Suprapubic skin (tissue), 4 donors: Measurements from ENCODE around the gene SNX12. TPM values are rescaled to one million over a fixed set of nuclear protein-coding genes. Genes with fewer than 3 reads are reported as not detected.

Source experiments
- DNase-seq, 2 donors: peaks; one replicate each; pipeline ENCODE4 v3.0.0-alpha.2; 2019; ENCODE audit warnings: low spot score in 2 of 2
- H3K27ac ChIP-seq: fragments of 200-600 bp; sonication (generic); one replicate; pipeline ENCODE4 v1.5.1; 2019
- H3K27me3 ChIP-seq: fragments of 200-600 bp; sonication (generic); one replicate; pipeline ENCODE4 v1.5.1; 2019
- H3K36me3 ChIP-seq: fragments of 200-600 bp; sonication (generic); one replicate; pipeline ENCODE4 v1.5.1; 2019
- H3K4me1 ChIP-seq: fragments of 200-600 bp; sonication (generic); one replicate; pipeline ENCODE4 v1.5.1; 2019
- H3K4me3 ChIP-seq: fragments of 200-600 bp; sonication (generic); one replicate; pipeline ENCODE4 v1.5.1; 2019; ENCODE audit warnings: mild to moderate bottlenecking
- H3K9me3 ChIP-seq: fragments of 200-600 bp; sonication (generic); one replicate; pipeline ENCODE4 v1.5.1; 2019
- CTCF ChIP-seq, 2 donors: fragments of 200-600 bp in 1 of 2; fragments of 450-650 bp in 1 of 2; sonication (generic) in 1 of 2; IDR thresholded peaks; one replicate each; pipeline ENCODE4 v1.5.1; 2016 to 2019; ENCODE audit warnings: antibody characterized with exemption in 2 of 2, mild to moderate bottlenecking in 1 of 2, moderate library complexity in 1 of 2
- EP300 ChIP-seq: sonication (generic); formaldehyde crosslinking; IDR thresholded peaks from one replicate; pipeline ENCODE4 v1.6.1; 2017; ENCODE audit warnings: antibody characterized with exemption
- POLR2A ChIP-seq, 2 donors: fragments of 450-650 bp; IDR thresholded peaks; one replicate each; pipeline ENCODE4 v1.6.1; 2017; ENCODE audit warnings: antibody characterized with exemption in 2 of 2, mild to moderate bottlenecking in 2 of 2, moderate library complexity in 2 of 2
- POLR2AphosphoS5 ChIP-seq, 3 donors: sonication (generic); formaldehyde crosslinking; IDR thresholded peaks; one replicate each; pipeline ENCODE4 v1.6.1; 2017; ENCODE audit warnings: antibody characterized with exemption in 3 of 3
- WGBS: methylation state at CpG from one replicate; pipeline ENCODE4 v1.1.5; 2018; 5-methylcytosine and 5-hydroxymethylcytosine counted together
- total RNA-seq, 4 donors: library from RNA; depleted of rRNA; stranded (reverse); fragments of >200 nt; gene quantifications; one replicate each; pipeline ENCODE4 v1.1.0, GENCODE V29; 2016

Gene SNX12
- total RNA-seq, 4 donors from 2014 or later, result 41.0 to 71.8 (median 65.3) TPM

DNA sequence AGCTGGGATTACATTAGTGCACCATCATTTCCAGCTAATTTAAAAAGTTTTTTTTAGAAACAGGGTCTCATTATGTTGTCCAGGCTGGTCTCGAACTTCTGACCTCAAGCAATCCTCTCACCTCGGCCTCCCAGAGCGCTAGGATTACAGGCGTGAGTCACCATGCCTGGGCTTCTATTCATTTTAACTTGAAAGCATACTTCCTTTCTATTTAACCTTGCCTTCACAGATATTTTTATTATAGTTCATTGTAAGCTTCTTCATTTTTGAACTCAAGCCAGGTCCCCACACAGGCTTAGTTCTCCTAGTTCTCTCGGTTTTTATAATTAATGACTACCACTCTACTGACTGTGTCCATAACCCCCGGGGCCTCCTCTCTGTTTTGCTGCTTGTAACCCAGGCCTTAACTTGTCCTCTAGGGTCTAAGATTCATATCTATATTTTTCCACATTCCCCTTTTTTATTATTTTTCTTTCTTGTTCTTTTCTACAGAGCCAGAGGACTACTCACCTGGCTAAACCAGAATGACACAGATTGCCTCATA lies 50.7 kb downstream of the SNX12 start:
- WGBS, result 64% methylated on average over 6 of the region's 6 CpGs
- H3K9me3 ChIP-seq, result no peaks in the 10 kb centered on the region
- TF ChIP-seq CTCF (IDR thresholded peaks at IDR 0.05), result no peak
- TF ChIP-seq POLR2A (IDR thresholded peaks at IDR 0.05), result no peak
- TF ChIP-seq POLR2AphosphoS5 (IDR thresholded peaks at IDR 0.05), result no peak
- no peak for TF ChIP-seq EP300

More for the DNA sequence above, 50.7 kb downstream of the SNX12 start:
- DNase-seq, result no peak
- H3K4me3 ChIP-seq, result no peak overlapping the region
- no peaks in the 10 kb centered on the region for H3K4me1 ChIP-seq
- no peaks in the 10 kb centered on the region for H3K27me3 ChIP-seq
- H3K36me3 ChIP-seq, result no peaks in the 10 kb centered on the region
- no peak overlapping the region for H3K27ac ChIP-seq

Other genes with a start within 250 kb of the SNX12 start
- gene TEX11, start 159.6 kb downstream of the SNX12 start, total RNA-seq, result not detected
- under 1 TPM in 3 of 4 donors, not detected in 1; 0.21 to 0.32 (median 0.25) TPM for gene SLC7A3, start 137.2 kb downstream of the SNX12 start, total RNA-seq
- gene FOXO4, start 27.5 kb upstream of the SNX12 start, total RNA-seq, result 10 to 100 TPM; 21.0 to 36.8 (median 28.2) TPM
- not detected for gene CXorf65, start 38.4 kb upstream of the SNX12 start, total RNA-seq
- 10 to 100 TPM in 2 of 4 donors, 1 to 10 TPM in 2; 2.6 to 15.0 (median 9.1) TPM for gene IL2RG, start 43.2 kb upstream of the SNX12 start, total RNA-seq
- 10 to 100 TPM; 27.0 to 63.0 (median 39.8) TPM for gene MED12, start 50.3 kb upstream of the SNX12 start, total RNA-seq
- gene NLGN3, start 76.5 kb upstream of the SNX12 start, total RNA-seq, result under 1 TPM; 0.52 to 0.97 (median 0.60) TPM
- gene GJB1, start 154.9 kb upstream of the SNX12 start, total RNA-seq, result 1 to 10 TPM in 3 of 4 donors, under 1 TPM in 1; 0.98 to 4.8 (median 3.3) TPM
- 10 to 100 TPM; 10.0 to 42.6 (median 18.5) TPM for gene ZMYM3, start 185.8 kb upstream of the SNX12 start, total RNA-seq
- gene NONO, start 215.3 kb upstream of the SNX12 start, total RNA-seq, result 100 to 1,000 TPM; 216 to 323 (median 221) TPM
- gene ITGB1BP2, start 233.4 kb upstream of the SNX12 start, total RNA-seq, result 1 to 10 TPM in 1 of 4 donors, under 1 TPM in 3; 0.45 to 2.5 (median 0.71) TPM